Smooth muscle cell (in vitro differentiated cells): ENCODE results near the gene CTSH. TPM values are rescaled to one million over a fixed set of nuclear protein-coding genes. Genes with fewer than 3 reads are reported as not detected.

Experiments
- DNase-seq: peaks from one replicate; lab custom pipeline; 2025; ENCODE audit not compliant: unreplicated experiment; lab: John Stamatoyannopoulos, UW
- H2AFZ ChIP-seq: fragments of 200-600 bp; sonication (generic); 2 replicates; pipeline ENCODE4 v1.6.0; 2016; ENCODE audit warnings: antibody characterized with exemption, low read depth, mild to moderate bottlenecking
- H3F3A ChIP-seq: fragments of 200-600 bp; sonication (generic); 2 replicates; pipeline ENCODE4 v1.6.0; 2017; ENCODE audit warnings: antibody characterized with exemption, low read depth
- H3K27ac ChIP-seq: fragments of 200-600 bp; sonication (generic); 2 replicates; pipeline ENCODE4 v1.5.1; 2016; ENCODE audit warnings: low read depth, mild to moderate bottlenecking
- H3K27me3 ChIP-seq: fragments of 200-600 bp; sonication (generic); 2 replicates; pipeline ENCODE4 v1.6.1; 2016; ENCODE audit warnings: low read depth, mild to moderate bottlenecking
- H3K36me3 ChIP-seq: fragments of 200-600 bp; sonication (generic); 2 replicates; pipeline ENCODE4 v1.5.1; 2016; ENCODE audit warnings: low read depth
- H3K4me1 ChIP-seq: fragments of 200-600 bp; sonication (generic); 2 replicates; pipeline ENCODE4 v1.5.1; 2016; ENCODE audit warnings: low read depth
- H3K4me2 ChIP-seq: fragments of 200-600 bp; sonication (generic); 2 replicates; pipeline ENCODE4 v1.6.0; 2016; ENCODE audit warnings: mild to moderate bottlenecking
- H3K4me3 ChIP-seq: fragments of 200-600 bp; sonication (generic); 2 replicates; pipeline ENCODE4 v1.5.1; 2016; ENCODE audit warnings: mild to moderate bottlenecking
- H3K79me2 ChIP-seq: fragments of 200-600 bp; sonication (generic); 2 replicates; pipeline ENCODE4 v1.6.0; 2016; ENCODE audit warnings: low read depth, mild to moderate bottlenecking
- H3K9ac ChIP-seq: fragments of 200-600 bp; sonication (generic); 2 replicates; pipeline ENCODE4 v1.6.0; 2016; ENCODE audit warnings: low read depth
- H3K9me3 ChIP-seq: fragments of 200-600 bp; sonication (generic); replicated peaks from 2 replicates; pipeline ENCODE4 v1.5.1; 2016; ENCODE audit warnings: low read depth
- H4K20me1 ChIP-seq: fragments of 200-600 bp; sonication (generic); 2 replicates; pipeline ENCODE4 v1.6.0; 2016; ENCODE audit warnings: low read depth
- WGBS: methylation state at CpG from one replicate; pipeline ENCODE4 v1.1.7; 2016; ENCODE audit warnings: low lambda C conversion rate; 5-methylcytosine and 5-hydroxymethylcytosine counted together
- polyA plus RNA-seq: library from polyadenylated mRNA; unstranded; fragments of >200 nt; fragmentation: Nextera tagmentation; extraction: Ambion mirVana; gene quantifications from 2 replicates; pipeline ENCODE4 v1.2.1, GENCODE V29; 2016
- total RNA-seq: library from RNA; depleted of rRNA; stranded (reverse); fragments of >200 nt; gene quantifications from 2 replicates; pipeline ENCODE4 v1.2.3, GENCODE V29; 2014
- TF ChIP-seq, protein P1 (sequence below): fragments of 200-600 bp; sonication (generic); IDR thresholded peaks from 2 replicates; pipeline ENCODE4 v1.5.1; 2017; ENCODE audit warnings: borderline replicate concordance, mild to moderate bottlenecking, antibody characterized with exemption; ENCODE audit not compliant: insufficient read depth, poor library complexity, severe bottlenecking

Gene CTSH
- total and polyA plus RNA-seq, 2 experiments from 2014 or later: 23.4 to 38.5 TPM

DNA sequence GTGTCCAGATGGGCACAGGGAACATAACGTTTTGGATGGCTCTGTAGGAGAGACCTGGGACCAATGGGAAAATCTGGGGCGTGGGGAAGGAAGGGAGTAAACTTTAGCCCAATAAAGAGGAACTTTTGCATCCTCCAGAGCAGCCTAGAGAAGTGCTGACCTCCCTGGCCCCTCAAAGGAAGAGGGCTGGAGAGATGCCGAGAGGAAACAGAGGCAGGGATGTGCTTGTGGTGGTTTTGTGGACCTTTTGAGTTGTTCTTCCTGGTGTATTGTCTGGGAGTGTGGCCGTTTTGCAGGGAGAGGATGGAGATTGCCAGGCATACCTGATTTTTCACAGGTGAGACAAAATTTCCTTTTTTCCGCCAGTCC is 10.2 kb downstream of the CTSH start:
- Histone ChIP-seq H3K27ac (no peak overlapping the region), H3K4me2 (no peak overlapping the region), H4K20me1 (no peaks in the 10 kb centered on the region), H3K27me3 (no peaks in the 10 kb centered on the region), H3K4me3 (no peak overlapping the region), H3K9ac (no peak overlapping the region), H3K79me2 (no peaks in the 10 kb centered on the region), H3K36me3 (no peaks in the 10 kb centered on the region), H3F3A (no peaks in the 10 kb centered on the region), H3K4me1 (no peaks in the 10 kb centered on the region), H2AFZ (no peak overlapping the region), H3K9me3 (no peaks in the 10 kb centered on the region)
- no peak for DNase-seq
- WGBS: 77% methylated on average over 5 of the region's 5 CpGs
- TF ChIP-seq, protein P1, sequence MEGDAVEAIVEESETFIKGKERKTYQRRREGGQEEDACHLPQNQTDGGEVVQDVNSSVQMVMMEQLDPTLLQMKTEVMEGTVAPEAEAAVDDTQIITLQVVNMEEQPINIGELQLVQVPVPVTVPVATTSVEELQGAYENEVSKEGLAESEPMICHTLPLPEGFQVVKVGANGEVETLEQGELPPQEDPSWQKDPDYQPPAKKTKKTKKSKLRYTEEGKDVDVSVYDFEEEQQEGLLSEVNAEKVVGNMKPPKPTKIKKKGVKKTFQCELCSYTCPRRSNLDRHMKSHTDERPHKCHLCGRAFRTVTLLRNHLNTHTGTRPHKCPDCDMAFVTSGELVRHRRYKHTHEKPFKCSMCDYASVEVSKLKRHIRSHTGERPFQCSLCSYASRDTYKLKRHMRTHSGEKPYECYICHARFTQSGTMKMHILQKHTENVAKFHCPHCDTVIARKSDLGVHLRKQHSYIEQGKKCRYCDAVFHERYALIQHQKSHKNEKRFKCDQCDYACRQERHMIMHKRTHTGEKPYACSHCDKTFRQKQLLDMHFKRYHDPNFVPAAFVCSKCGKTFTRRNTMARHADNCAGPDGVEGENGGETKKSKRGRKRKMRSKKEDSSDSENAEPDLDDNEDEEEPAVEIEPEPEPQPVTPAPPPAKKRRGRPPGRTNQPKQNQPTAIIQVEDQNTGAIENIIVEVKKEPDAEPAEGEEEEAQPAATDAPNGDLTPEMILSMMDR: no peak

DNA sequence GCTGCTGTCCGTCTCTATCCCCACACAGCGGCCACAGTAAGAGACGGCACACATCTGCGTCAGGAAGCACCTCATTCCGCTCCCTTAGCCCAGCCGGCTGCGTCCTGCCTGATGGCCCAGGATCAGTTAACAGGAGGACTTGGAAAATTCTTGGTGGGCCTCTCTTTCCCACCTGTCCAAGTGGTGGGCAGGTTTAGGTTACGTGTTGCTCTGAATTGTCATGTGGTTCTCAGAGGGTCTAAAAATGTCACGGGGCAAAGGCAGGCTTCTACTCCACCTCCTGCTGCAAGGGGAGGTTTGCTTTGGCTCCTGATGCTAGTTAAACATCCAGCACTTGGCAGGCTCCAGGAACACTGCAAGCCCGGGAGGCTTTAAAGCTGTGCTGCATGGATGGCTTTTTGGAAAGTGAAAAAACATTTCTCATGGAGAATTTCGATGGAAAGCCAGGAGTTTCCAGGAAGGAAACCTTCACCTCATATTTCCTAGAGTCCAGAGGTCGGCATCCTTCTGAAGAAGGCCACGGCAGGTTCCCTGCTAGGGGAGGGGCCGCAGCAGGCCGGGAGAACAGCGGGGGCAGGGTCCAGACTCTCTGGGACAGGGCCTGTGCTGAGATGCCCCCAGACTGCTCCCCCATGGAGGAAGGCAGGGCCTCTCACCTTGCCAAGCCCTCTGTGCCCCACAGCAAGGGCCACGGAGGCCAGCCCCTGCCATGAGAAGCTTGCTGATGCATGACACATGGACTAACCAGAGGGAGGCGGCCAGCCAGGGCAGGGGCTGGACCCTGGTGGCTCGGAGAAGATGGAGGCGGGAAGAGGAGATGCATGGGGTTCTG is 10.8 kb downstream of the CTSH start:
- WGBS: 86% methylated on average over 20 of the region's 20 CpGs
- H3K9ac ChIP-seq: no peak overlapping the region
- H3K27me3 ChIP-seq: no peaks in the 10 kb centered on the region
- H4K20me1 ChIP-seq: no peaks in the 10 kb centered on the region
- H3F3A ChIP-seq: no peaks in the 10 kb centered on the region
- H3K9me3 ChIP-seq: no peaks in the 10 kb centered on the region
- DNase-seq: no peak
- no peak overlapping the region for H2AFZ ChIP-seq
- H3K4me1 ChIP-seq: no peaks in the 10 kb centered on the region
- TF ChIP-seq, protein P1: no peak
- no peak overlapping the region for H3K27ac ChIP-seq
- H3K36me3 ChIP-seq: no peaks in the 10 kb centered on the region
- no peak overlapping the region for H3K4me2 ChIP-seq
- no peak overlapping the region for H3K4me3 ChIP-seq
- H3K79me2 ChIP-seq: no peaks in the 10 kb centered on the region

DNA sequence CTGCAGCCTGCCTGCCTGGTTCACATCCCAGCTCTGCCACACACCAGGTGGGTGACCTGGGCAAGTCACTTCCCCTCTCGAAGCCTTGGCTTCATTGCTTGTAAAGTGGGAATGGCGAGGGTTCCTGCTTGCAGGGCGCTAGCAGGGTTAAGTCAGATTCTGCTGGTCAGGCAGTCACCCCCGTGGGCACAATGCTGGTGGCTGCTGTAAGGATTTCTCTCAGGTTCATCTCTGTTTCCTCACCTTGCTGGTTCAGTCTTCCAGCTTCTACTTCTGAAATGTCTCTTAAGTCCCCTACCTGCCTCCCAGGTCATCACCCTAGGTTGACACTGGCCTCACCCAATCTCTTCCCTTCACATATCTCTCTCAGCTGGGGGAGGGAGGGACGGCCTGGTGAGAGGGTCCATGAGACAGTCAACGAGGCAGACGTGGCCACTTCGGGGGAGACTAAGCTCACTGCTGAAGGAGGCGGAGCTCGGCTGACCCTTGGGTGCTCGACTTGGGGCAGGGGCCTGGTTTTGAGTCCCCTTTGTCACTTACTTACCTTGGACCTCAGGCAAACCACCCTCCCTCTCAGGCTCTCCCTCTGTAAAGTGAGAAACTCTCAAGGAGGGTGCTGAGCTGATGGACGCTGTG is 11.5 kb downstream of the CTSH start:
- H4K20me1 ChIP-seq: no peaks in the 10 kb centered on the region
- H3K4me2 ChIP-seq: no peak overlapping the region
- no peaks in the 10 kb centered on the region for H3K36me3 ChIP-seq
- H2AFZ ChIP-seq: no peak overlapping the region
- DNase-seq: no peak
- no peaks in the 10 kb centered on the region for H3K27me3 ChIP-seq
- no peak overlapping the region for H3K9ac ChIP-seq
- TF ChIP-seq, protein P1: no peak
- H3K27ac ChIP-seq: no peak overlapping the region
- no peaks in the 10 kb centered on the region for H3K9me3 ChIP-seq
- 87% methylated on average over 12 of the region's 12 CpGs for WGBS
- no peaks in the 10 kb centered on the region for H3F3A ChIP-seq
- H3K79me2 ChIP-seq: no peaks in the 10 kb centered on the region
- no peaks in the 10 kb centered on the region for H3K4me1 ChIP-seq
- H3K4me3 ChIP-seq: no peak overlapping the region
